CD4-positive, alpha-beta T cell (primary cell): Measurements from ENCODE around the gene PUM2. TPM values are rescaled to one million over a fixed set of nuclear protein-coding genes. Genes with fewer than 3 reads are reported as not detected.

Experiments
- ATAC-seq: fragments of 200-7000 bp; cut with Tn5 transposase; one replicate; pipeline ENCODE4 v1.10.0; 2022; ENCODE audit warnings: mild to moderate bottlenecking; ENCODE audit not compliant: poor library complexity
- CTCF ChIA-PET: fragments of 350-600 bp; sonication (Branson Sonifier 250); formaldehyde crosslinking; loops from one replicate; lab custom pipeline; 2021; ENCODE audit warnings: antibody characterized with exemption, inconsistent platforms; lab: Charles Lee
- POLR2A ChIA-PET: fragments of 350-600 bp; sonication (Branson Sonifier 250); formaldehyde crosslinking; loops from one replicate; lab custom pipeline; 2021; ENCODE audit warnings: antibody characterized with exemption, inconsistent platforms; lab: Charles Lee
- DNase-seq, 14 experiments: peaks; one replicate each; pipeline ENCODE4 v3.0.0-alpha.2; 2013 to 2020; ENCODE audit warnings: mixed read lengths in 2 of 14
- H3K27ac ChIP-seq, 2 donors: one replicate each; pipeline versions ENCODE4 v1.5.1 to v1.7.0; 2013; ENCODE audit warnings: low read length in 2 of 2, low read depth in 1 of 2, mild to moderate bottlenecking in 1 of 2
- H3K27me3 ChIP-seq, 2 experiments: 1 replicate in 1 of 2; 2 replicates in 1 of 2; pipeline versions ENCODE4 v1.6.1 to v1.7.0; 2013; ENCODE audit warnings: low read length in 2 of 2, control low read depth in 1 of 2, mild to moderate bottlenecking in 1 of 2, moderate library complexity in 1 of 2; ENCODE audit not compliant: insufficient read depth in 2 of 2, control insufficient read depth in 1 of 2
- H3K36me3 ChIP-seq: one replicate; pipeline ENCODE4 v1.6.1; 2013; ENCODE audit warnings: low read length, control low read depth; ENCODE audit not compliant: insufficient read depth
- H3K4me1 ChIP-seq: one replicate; pipeline ENCODE4 v1.6.1; 2013; ENCODE audit warnings: low read length, control low read depth; ENCODE audit not compliant: insufficient read depth
- H3K4me3 ChIP-seq: one replicate; pipeline ENCODE4 v1.5.1; 2013; ENCODE audit warnings: mild to moderate bottlenecking, low read length, moderate library complexity
- H3K9me3 ChIP-seq, 2 experiments: 1 replicate in 1 of 2; 2 replicates in 1 of 2; pipeline versions ENCODE4 v1.6.1 to v1.7.0; 2013; ENCODE audit warnings: low read length in 2 of 2, mild to moderate bottlenecking in 2 of 2, control low read depth in 1 of 2, moderate library complexity in 1 of 2; ENCODE audit not compliant: control insufficient read depth in 1 of 2, insufficient read depth in 1 of 2
- H3K27ac Mint-ChIP-seq: one replicate; pipeline ENCODE4 v1.8.0; 2020; ENCODE audit warnings: mixed read lengths
- H3K27me3 Mint-ChIP-seq: one replicate; pipeline ENCODE4 v1.8.0; 2021; ENCODE audit warnings: mixed read lengths
- H3K36me3 Mint-ChIP-seq: one replicate; pipeline ENCODE4 v1.8.0; 2021; ENCODE audit warnings: low read depth, mixed read lengths
- H3K4me1 Mint-ChIP-seq: one replicate; pipeline ENCODE4 v1.8.0; 2021; ENCODE audit warnings: low read depth, mixed read lengths
- H3K4me3 Mint-ChIP-seq: one replicate; pipeline ENCODE4 v1.8.0; 2020; ENCODE audit warnings: mild to moderate bottlenecking, mixed read lengths
- H3K9me3 Mint-ChIP-seq: one replicate; pipeline ENCODE4 v1.8.0; 2020; ENCODE audit warnings: mixed read lengths
- CTCF ChIP-seq: fragments of 200-600 bp; IDR thresholded peaks from one replicate; pipeline ENCODE4 v1.8.0; 2022; ENCODE audit warnings: antibody characterized with exemption, mild to moderate bottlenecking
- intact Hi-C, 2 experiments: fragments of 100-400 bp; cut with DNase I in 1 of 2; cut with micrococcal nuclease in 1 of 2; formaldehyde crosslinking; loops; one replicate each; pipeline versions ENCODE4 v1.15.1 to v1.9.0; 2023 to 2025; cut with DNase I, micrococcal nuclease
- total RNA-seq, 174 experiments: library from RNA in 2 of 174; stranded (reverse) in 2 of 174; gene quantifications; one replicate each; pipeline ENCODE4 v1.2.3 and lab custom pipeline; 2021 to 2026

The PUM2 gene
- total RNA-seq, 2 experiments from 2014 or later: 94.9 to 95.4 TPM

GRCh38 chr2:20359096-20359495 is 8.5 kb upstream of the PUM2 start:
- intact Hi-C loops: loop anchor here in 1 of 2 experiments (10.0 kb wide), 2 partner anchors 466 to 1804 kb away; partner anchors contain the start of gene LDAH
- Mint-ChIP-seq H3K4me3 (no peak overlapping the region), H3K9me3 (no peaks in the 10 kb centered on the region), H3K4me1 (no peaks in the 10 kb centered on the region), H3K27me3 (peaks cover 4% of the 10 kb centered on the region), H3K36me3 (no peaks in the 10 kb centered on the region), H3K27ac (no peak overlapping the region)
- Histone ChIP-seq H3K4me1 (no peaks in the 10 kb centered on the region), H3K27ac (no peak overlapping the region), H3K36me3 (no peaks in the 10 kb centered on the region), H3K9me3 (no peaks in the 10 kb centered on the region), H3K27me3 (no peaks in the 10 kb centered on the region), H3K4me3 (no peak overlapping the region)
- DNase-seq: no peak
- CTCF ChIA-PET: no interaction called here
- ATAC-seq: no peak
- no peak for TF ChIP-seq CTCF
- POLR2A ChIA-PET: no interaction called here

GRCh38 chr2:20357638-20358389 is 7.2 kb upstream of the PUM2 start:
- Histone ChIP-seq H3K27me3 (no peaks in the 10 kb centered on the region), H3K36me3 (no peaks in the 10 kb centered on the region), H3K9me3 (no peaks in the 10 kb centered on the region), H3K4me1 (peaks cover 5% of the 10 kb centered on the region), H3K4me3 (no peak overlapping the region), H3K27ac (no peak overlapping the region)
- H3K9me3 Mint-ChIP-seq: no peaks in the 10 kb centered on the region
- no peak overlapping the region for H3K4me3 Mint-ChIP-seq
- CTCF ChIA-PET: no interaction called here
- DNase-seq (no peak), ATAC-seq (no peak)
- no peaks in the 10 kb centered on the region for H3K4me1 Mint-ChIP-seq
- POLR2A ChIA-PET: no interaction called here
- H3K36me3 Mint-ChIP-seq: no peaks in the 10 kb centered on the region
- intact Hi-C loops: loop anchor here in 1 of 2 experiments (10.0 kb wide), 2 partner anchors 467 to 1803 kb away; partner anchors contain the start of gene LDAH
- no peak overlapping the region for H3K27ac Mint-ChIP-seq
- H3K27me3 Mint-ChIP-seq: peaks cover 4% of the 10 kb centered on the region
- TF ChIP-seq CTCF: no peak

GRCh38 chr2:20356042-20356441 is 5.4 kb upstream of the PUM2 start:
- H3K36me3 Mint-ChIP-seq: no peaks in the 10 kb centered on the region
- H3K9me3 Mint-ChIP-seq: no peaks in the 10 kb centered on the region
- Histone ChIP-seq H3K27ac (no peak overlapping the region), H3K27me3 (no peaks in the 10 kb centered on the region), H3K36me3 (no peaks in the 10 kb centered on the region), H3K4me1 (peaks cover 23% of the 10 kb centered on the region), H3K9me3 (no peaks in the 10 kb centered on the region), H3K4me3 (no peak overlapping the region)
- H3K27ac Mint-ChIP-seq: no peak overlapping the region
- CTCF ChIA-PET: interaction anchor here (1.8 kb wide), 1 partner anchor 295 kb away, joined by 5 read pairs; the partner anchor contains the start of gene HS1BP3
- no peak for TF ChIP-seq CTCF
- no peaks in the 10 kb centered on the region for H3K27me3 Mint-ChIP-seq
- H3K4me3 Mint-ChIP-seq: no peak overlapping the region
- ATAC-seq: no peak
- POLR2A ChIA-PET: no interaction called here
- intact Hi-C loops: loop anchor here in 1 of 2 experiments (10.0 kb wide), 2 partner anchors 469 to 1801 kb away; partner anchors contain the start of gene LDAH
- DNase-seq: no peak
- H3K4me1 Mint-ChIP-seq: no peaks in the 10 kb centered on the region
